ENCODE results near the gene DNAH3. TPM values are rescaled to one million over a fixed set of nuclear protein-coding genes. Genes with fewer than 3 reads are reported as not detected.

DNAH3 gene
- total RNA-seq, 1 donor from 2014 or later = not detected

DNA sequence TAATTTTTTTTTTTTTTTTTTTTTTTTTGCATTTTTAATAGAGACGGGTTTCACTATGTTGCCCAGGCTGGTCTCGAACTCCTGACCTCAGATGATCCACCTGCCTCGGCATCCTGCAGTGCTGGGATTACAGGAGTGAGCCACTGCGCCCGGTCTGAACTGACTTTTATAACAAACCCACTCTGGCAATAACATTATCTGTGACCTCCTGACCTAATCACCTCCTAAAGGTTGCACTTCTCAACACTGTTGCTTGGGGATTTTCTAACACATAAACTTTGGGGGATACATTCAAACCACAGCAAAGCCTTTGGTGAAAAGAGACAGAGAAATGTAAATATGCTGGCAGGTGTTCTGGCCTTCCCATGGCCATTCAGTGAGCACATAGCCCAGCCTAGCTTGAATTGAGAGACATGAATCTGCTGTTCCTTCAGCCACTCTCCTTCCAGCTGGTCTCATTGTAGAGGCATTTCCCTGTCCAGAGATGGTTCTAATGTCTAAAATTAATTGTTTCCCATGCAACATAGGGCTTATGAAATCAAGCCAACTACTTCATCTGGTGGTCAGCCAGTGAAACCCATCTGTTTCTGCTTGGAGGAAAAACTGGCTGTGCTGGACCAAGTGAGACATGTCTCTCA is 221.8 kb downstream of the DNAH3 start:
- H3K4me3 Mint-ChIP-seq (ENCODE audit: unreplicated experiment) = no peak overlapping the region
- DNase-seq = no peak
- no peaks in the 10 kb centered on the region for H3K36me3 Mint-ChIP-seq (ENCODE audit: unreplicated experiment)
- no peaks in the 10 kb centered on the region for H3K4me1 Mint-ChIP-seq (ENCODE audit: low read depth, unreplicated experiment)
- TF ChIP-seq, protein P1, sequence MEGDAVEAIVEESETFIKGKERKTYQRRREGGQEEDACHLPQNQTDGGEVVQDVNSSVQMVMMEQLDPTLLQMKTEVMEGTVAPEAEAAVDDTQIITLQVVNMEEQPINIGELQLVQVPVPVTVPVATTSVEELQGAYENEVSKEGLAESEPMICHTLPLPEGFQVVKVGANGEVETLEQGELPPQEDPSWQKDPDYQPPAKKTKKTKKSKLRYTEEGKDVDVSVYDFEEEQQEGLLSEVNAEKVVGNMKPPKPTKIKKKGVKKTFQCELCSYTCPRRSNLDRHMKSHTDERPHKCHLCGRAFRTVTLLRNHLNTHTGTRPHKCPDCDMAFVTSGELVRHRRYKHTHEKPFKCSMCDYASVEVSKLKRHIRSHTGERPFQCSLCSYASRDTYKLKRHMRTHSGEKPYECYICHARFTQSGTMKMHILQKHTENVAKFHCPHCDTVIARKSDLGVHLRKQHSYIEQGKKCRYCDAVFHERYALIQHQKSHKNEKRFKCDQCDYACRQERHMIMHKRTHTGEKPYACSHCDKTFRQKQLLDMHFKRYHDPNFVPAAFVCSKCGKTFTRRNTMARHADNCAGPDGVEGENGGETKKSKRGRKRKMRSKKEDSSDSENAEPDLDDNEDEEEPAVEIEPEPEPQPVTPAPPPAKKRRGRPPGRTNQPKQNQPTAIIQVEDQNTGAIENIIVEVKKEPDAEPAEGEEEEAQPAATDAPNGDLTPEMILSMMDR (IDR thresholded peaks at IDR 0.05; ENCODE audit: partially characterized antibody, unreplicated experiment) = no peak
- no peaks in the 10 kb centered on the region for H3K9me3 Mint-ChIP-seq (ENCODE audit: unreplicated experiment)
- peaks cover 2% of the 10 kb centered on the region for H3K27me3 Mint-ChIP-seq (ENCODE audit: unreplicated experiment)
- H3K27ac Mint-ChIP-seq (ENCODE audit: unreplicated experiment) = no peak overlapping the region

DNA sequence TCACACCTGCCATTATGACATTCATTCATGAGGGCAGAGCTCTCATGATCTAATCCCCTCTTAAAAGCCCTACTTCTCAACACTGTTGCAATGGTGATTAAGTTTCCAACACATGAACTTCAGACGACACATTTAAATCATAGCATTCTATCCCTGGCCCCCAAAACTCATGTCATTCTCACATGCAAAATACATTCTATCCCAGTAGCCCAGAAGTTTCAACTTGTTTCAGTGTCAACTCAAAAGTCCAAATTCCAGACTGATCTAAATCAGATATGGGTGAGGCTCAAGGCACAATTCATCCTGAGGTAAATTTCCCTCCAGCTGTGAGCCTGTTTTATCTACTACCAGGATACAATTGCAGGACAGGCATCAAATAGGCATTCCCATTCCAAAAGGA is 224.9 kb downstream of the DNAH3 start:
- peaks cover 1% of the 10 kb centered on the region for H3K27me3 Mint-ChIP-seq (ENCODE audit: unreplicated experiment)
- TF ChIP-seq, protein P1 (IDR thresholded peaks at IDR 0.05; ENCODE audit: partially characterized antibody, unreplicated experiment) = no peak
- H3K9me3 Mint-ChIP-seq (ENCODE audit: unreplicated experiment) = no peaks in the 10 kb centered on the region
- H3K4me3 Mint-ChIP-seq (ENCODE audit: unreplicated experiment) = no peak overlapping the region
- H3K36me3 Mint-ChIP-seq (ENCODE audit: unreplicated experiment) = no peaks in the 10 kb centered on the region
- DNase-seq = no peak
- no peaks in the 10 kb centered on the region for H3K4me1 Mint-ChIP-seq (ENCODE audit: low read depth, unreplicated experiment)
- no peak overlapping the region for H3K27ac Mint-ChIP-seq (ENCODE audit: unreplicated experiment)

DNA sequence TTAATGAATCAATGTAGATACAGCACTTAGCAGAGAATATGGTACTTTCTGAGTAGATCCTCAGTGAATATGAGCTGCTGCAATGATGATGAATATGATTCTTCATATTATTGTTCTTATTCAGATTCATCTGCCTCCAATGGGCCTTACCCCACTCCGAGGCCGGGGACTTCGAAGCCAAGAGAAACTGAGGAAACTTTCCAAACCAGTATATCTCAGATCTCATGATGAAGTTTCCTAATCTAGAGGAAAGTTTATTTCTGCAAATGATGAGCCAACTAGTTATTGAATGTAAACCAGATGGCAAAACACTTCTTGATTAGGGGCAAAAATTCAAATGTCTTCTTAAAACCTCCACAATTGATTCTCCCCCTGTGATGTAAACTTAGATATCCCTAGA is 226.8 kb downstream of the DNAH3 start:
- Mint-ChIP-seq H3K4me3 (ENCODE audit: unreplicated experiment) (no peak overlapping the region), H3K27ac (ENCODE audit: unreplicated experiment) (no peak overlapping the region), H3K36me3 (ENCODE audit: unreplicated experiment) (no peaks in the 10 kb centered on the region), H3K27me3 (ENCODE audit: unreplicated experiment) (peaks cover 1% of the 10 kb centered on the region), H3K9me3 (ENCODE audit: unreplicated experiment) (no peaks in the 10 kb centered on the region), H3K4me1 (ENCODE audit: low read depth, unreplicated experiment) (no peaks in the 10 kb centered on the region)
- TF ChIP-seq, protein P1 (IDR thresholded peaks at IDR 0.05; ENCODE audit: partially characterized antibody, unreplicated experiment) = no peak
- DNase-seq = no peak

DNA sequence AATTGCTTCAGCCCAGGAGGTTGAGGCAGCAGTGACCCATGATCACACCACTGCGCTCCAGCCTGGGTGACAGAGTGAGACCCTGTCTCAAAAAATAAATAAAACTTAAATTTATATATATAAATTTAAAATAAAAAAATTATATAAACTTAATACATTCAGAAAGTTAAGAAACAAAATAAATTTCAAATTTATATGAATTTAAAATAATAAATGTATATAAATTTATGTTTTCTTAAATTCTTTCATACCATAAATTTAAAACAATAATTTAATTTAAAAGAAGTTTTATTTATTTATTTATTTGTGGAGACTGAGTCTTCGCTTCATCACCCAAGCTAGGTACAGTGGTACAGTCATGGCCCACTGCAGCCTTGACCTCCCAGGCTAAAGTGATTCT is 229.8 kb downstream of the DNAH3 start:
- H3K9me3 Mint-ChIP-seq (ENCODE audit: unreplicated experiment) = no peaks in the 10 kb centered on the region
- H3K36me3 Mint-ChIP-seq (ENCODE audit: unreplicated experiment) = no peaks in the 10 kb centered on the region
- H3K27ac Mint-ChIP-seq (ENCODE audit: unreplicated experiment) = no peak overlapping the region
- H3K27me3 Mint-ChIP-seq (ENCODE audit: unreplicated experiment) = peaks cover 1% of the 10 kb centered on the region
- H3K4me3 Mint-ChIP-seq (ENCODE audit: unreplicated experiment) = no peak overlapping the region
- H3K4me1 Mint-ChIP-seq (ENCODE audit: low read depth, unreplicated experiment) = peaks cover 7% of the 10 kb centered on the region
- DNase-seq = no peak
- TF ChIP-seq, protein P1 (IDR thresholded peaks at IDR 0.05; ENCODE audit: partially characterized antibody, unreplicated experiment) = no peak

DNA sequence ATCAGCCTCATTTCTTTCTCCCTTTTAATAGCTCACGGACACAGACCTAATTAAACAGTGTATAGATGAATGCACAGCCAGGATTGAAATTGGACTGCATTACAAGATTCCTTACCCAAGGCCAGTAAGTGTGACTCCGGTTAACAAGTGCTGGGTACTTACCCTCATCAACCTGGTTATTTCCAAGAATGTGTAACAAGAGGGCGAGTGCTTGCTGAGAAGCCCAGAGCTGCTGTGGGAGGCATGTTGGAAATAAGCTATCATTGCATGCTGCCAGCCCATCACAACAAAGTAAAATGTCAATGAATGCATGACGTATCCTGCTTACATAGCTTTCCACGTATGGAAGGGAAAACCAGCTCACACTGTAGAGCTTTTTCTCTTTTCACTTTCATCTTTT is 230.6 kb downstream of the DNAH3 start:
- TF ChIP-seq, protein P1 (IDR thresholded peaks at IDR 0.05; ENCODE audit: partially characterized antibody, unreplicated experiment) = no peak
- H3K4me1 Mint-ChIP-seq (ENCODE audit: low read depth, unreplicated experiment) = peaks cover 12% of the 10 kb centered on the region
- no peak overlapping the region for H3K4me3 Mint-ChIP-seq (ENCODE audit: unreplicated experiment)
- peaks cover 1% of the 10 kb centered on the region for H3K27me3 Mint-ChIP-seq (ENCODE audit: unreplicated experiment)
- H3K36me3 Mint-ChIP-seq (ENCODE audit: unreplicated experiment) = no peaks in the 10 kb centered on the region
- H3K27ac Mint-ChIP-seq (ENCODE audit: unreplicated experiment) = no peak overlapping the region
- no peaks in the 10 kb centered on the region for H3K9me3 Mint-ChIP-seq (ENCODE audit: unreplicated experiment)
- no peak for DNase-seq

Data from glutamatergic neuron (in vitro differentiated cells).